ENCODE results near the gene ZDHHC20.

DNA sequence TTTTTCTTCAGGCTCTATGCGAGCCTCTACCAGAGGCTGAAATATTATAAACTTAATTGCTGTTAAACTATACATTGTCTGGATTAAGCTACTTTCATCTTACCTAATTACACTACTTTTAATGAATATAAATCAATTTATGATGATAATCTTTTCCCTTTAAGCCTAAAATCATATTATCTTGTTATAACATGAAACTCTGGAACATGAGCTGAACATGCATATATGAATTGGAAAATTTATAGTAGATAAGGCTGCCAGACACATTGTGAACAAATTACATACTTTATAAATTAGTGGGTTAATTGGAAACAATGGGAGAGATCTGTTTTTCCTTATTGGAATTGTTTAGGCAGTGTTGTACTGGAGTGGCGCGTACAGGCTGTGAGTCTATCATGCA, 45.3 kb upstream of the ZDHHC20 start:
- no peak for TF ChIP-seq CTCF (conservative IDR thresholded peaks at IDR 0.05; ENCODE audit: low read depth, low read length)
- TF ChIP-seq EZH2 (IDR thresholded peaks at IDR 0.05; ENCODE audit: low read length, unreplicated experiment), result no peak
